A549 treated with AZD9567 at 1 μM for 4 hours (cell line): ENCODE data around the gene HSPA1A. TPM values are rescaled to one million over a fixed set of nuclear protein-coding genes. Genes with fewer than 3 reads are reported as not detected.

Experiments
- total RNA-seq: library from RNA; stranded (reverse); fragments of 200-300 nt; extraction: Qiagen RNA extraction; gene quantifications from 5 replicates; pipeline ENCODE4 v1.2.3, GENCODE V29; 2022; ENCODE audit not compliant: insufficient read depth

The HSPA1A gene
- total RNA-seq, result 189 to 295 TPM (median 214 TPM) in 5 replicates

GRCh38 chr6:31815025-31815838 is at the start of gene HSPA1A, which contains the start of gene HSPA1L:
Gene HSPA1A, plus strand, starts transcription at chr6:31815543. Its CDS starts 214 bp downstream, at chr6:31815757.
Gene HSPA1L, minus strand, starts transcription at chr6:31815283. Its CDS starts 3,311 bp downstream, at chr6:31811972.

GRCh38 chr6:31776989-31777666 is 38.2 kb upstream of the HSPA1A start, which contains the start of gene VWA7:
Gene VWA7, minus strand, starts transcription at chr6:31777328. Its CDS starts 549 bp downstream, at chr6:31776779.

GRCh38 chr6:31795616-31796298 is 19.6 kb upstream of the HSPA1A start, which contains the start of gene VARS1:
Gene VARS1, minus strand, starts transcription at chr6:31795752. Its CDS starts 535 bp downstream, at chr6:31795217.

GRCh38 chr6:31806470-31807272 is 8.7 kb upstream of the HSPA1A start, which contains the start of gene LSM2:
Gene LSM2, minus strand, starts transcription at chr6:31806966. Its CDS starts 209 bp downstream, at chr6:31806757.

GRCh38 chr6:31827286-31828079 is 12.1 kb downstream of the HSPA1A start, which contains the start of gene HSPA1B:
Gene HSPA1B, plus strand, starts transcription at chr6:31827738. Its CDS starts 213 bp downstream, at chr6:31827951.

GRCh38 chr6:31862344-31863235 is 47.2 kb downstream of the HSPA1A start, which contains the start of gene NEU1:
Gene NEU1, minus strand, starts transcription at chr6:31862821. Its CDS starts 45 bp downstream, at chr6:31862776.

Other genes starting within 250 kb of the HSPA1A start
- gene LTA, start 243.3 kb upstream of the HSPA1A start, total RNA-seq, result 0.07 to 0.21 TPM (median 0.08 TPM) in 3 of 5 replicates, not detected in the others
- 0.09 to 0.10 TPM (median 0.10 TPM) in 3 of 5 replicates, not detected in the others for gene TNF, start 240.0 kb upstream of the HSPA1A start, total RNA-seq
- gene LTB, start 233.1 kb upstream of the HSPA1A start, total RNA-seq, result 0.28 to 0.37 TPM (median 0.33 TPM) in 4 of 5 replicates, not detected in the other
- 0.36 to 0.58 TPM (median 0.39 TPM) in 3 of 5 replicates, not detected in the others for gene LST1, start 229.3 kb upstream of the HSPA1A start, total RNA-seq
- not detected in 5 replicates for gene NCR3, start 222.5 kb upstream of the HSPA1A start, total RNA-seq
- gene AIF1, start 200.3 kb upstream of the HSPA1A start, total RNA-seq, result not detected in 5 replicates
- 51.3 to 92.7 TPM (median 87.1 TPM) in 5 replicates for gene PRRC2A, start 194.8 kb upstream of the HSPA1A start, total RNA-seq
- gene BAG6, start 162.9 kb upstream of the HSPA1A start, total RNA-seq, result 106 to 149 TPM (median 137 TPM) in 5 replicates
- gene APOM, start 159.6 kb upstream of the HSPA1A start, total RNA-seq, result 3.0 to 6.4 TPM (median 3.4 TPM) in 5 replicates
- 11.3 to 12.5 TPM (median 11.8 TPM) in 5 replicates for gene C6orf47, start 154.8 kb upstream of the HSPA1A start, total RNA-seq
- 8.7 to 11.6 TPM (median 10.2 TPM) in 5 replicates for gene GPANK1, start 150.5 kb upstream of the HSPA1A start, total RNA-seq
- gene CSNK2B, start 149.5 kb upstream of the HSPA1A start, total RNA-seq, result 167 to 183 TPM (median 175 TPM) in 5 replicates
- 4.5 to 5.2 TPM (median 5.0 TPM) in 4 of 5 replicates, not detected in the other for gene LY6G5B, start 145.6 kb upstream of the HSPA1A start, total RNA-seq
- gene LY6G5C, start 134.5 kb upstream of the HSPA1A start, total RNA-seq, result 0.87 to 3.8 TPM (median 1.6 TPM) in 5 replicates
- gene ABHD16A, start 112.2 kb upstream of the HSPA1A start, total RNA-seq, result 13.9 to 20.0 TPM (median 18.3 TPM) in 5 replicates
- not detected in 5 replicates for gene LY6G6F, start 108.7 kb upstream of the HSPA1A start, total RNA-seq
- not detected in 5 replicates for gene LY6G6D, start 100.2 kb upstream of the HSPA1A start, total RNA-seq
- gene LY6G6C, start 93.8 kb upstream of the HSPA1A start, total RNA-seq, result 0.09 to 0.12 TPM (median 0.10 TPM) in 3 of 5 replicates, not detected in the others
- 0.07 TPM in 1 of 5 replicates, not detected in the others for gene MPIG6B, start 92.2 kb upstream of the HSPA1A start, total RNA-seq
- 18.1 to 32.1 TPM (median 29.3 TPM) in 5 replicates for gene DDAH2, start 86.2 kb upstream of the HSPA1A start, total RNA-seq
- gene CLIC1, start 79.0 kb upstream of the HSPA1A start, total RNA-seq, result 451 to 493 TPM (median 458 TPM) in 5 replicates
- gene MSH5, start 75.5 kb upstream of the HSPA1A start, total RNA-seq, result 5.2 to 15.2 TPM (median 14.0 TPM) in 5 replicates
- gene SAPCD1, start 52.9 kb upstream of the HSPA1A start, total RNA-seq, result 3.0 to 4.6 TPM (median 3.9 TPM) in 4 of 5 replicates, not detected in the other
- 1.6 to 4.5 TPM (median 1.8 TPM) in 5 replicates for gene VWA7, start 38.2 kb upstream of the HSPA1A start, total RNA-seq
- 46.5 to 58.0 TPM (median 53.6 TPM) in 5 replicates for gene VARS1, start 19.8 kb upstream of the HSPA1A start, total RNA-seq
- gene LSM2, start 8.6 kb upstream of the HSPA1A start, total RNA-seq, result 42.7 to 60.2 TPM (median 57.9 TPM) in 5 replicates
- gene HSPA1L, start 260 bp upstream of the HSPA1A start, total RNA-seq, result 0.97 to 1.8 TPM (median 1.1 TPM) in 5 replicates
- 154 to 227 TPM (median 167 TPM) in 5 replicates for gene HSPA1B, start 12.2 kb downstream of the HSPA1A start, total RNA-seq
- 27.6 to 34.9 TPM (median 30.4 TPM) in 5 replicates for gene NEU1, start 47.3 kb downstream of the HSPA1A start, total RNA-seq
- gene SLC44A4, start 63.5 kb downstream of the HSPA1A start, total RNA-seq, result 0.05 TPM in 1 of 5 replicates, not detected in the others
- gene EHMT2, start 82.2 kb downstream of the HSPA1A start, total RNA-seq, result 25.4 to 29.9 TPM (median 28.1 TPM) in 5 replicates
- gene ZBTB12, start 86.5 kb downstream of the HSPA1A start, total RNA-seq, result 2.9 to 3.6 TPM (median 3.3 TPM) in 5 replicates
- 0.16 to 0.44 TPM (median 0.20 TPM) in 4 of 5 replicates, not detected in the other for gene C2, start 112.2 kb downstream of the HSPA1A start, total RNA-seq
- gene CFB, start 130.6 kb downstream of the HSPA1A start, total RNA-seq, result 1.3 to 2.6 TPM (median 2.4 TPM) in 5 replicates
- 75.8 to 81.6 TPM (median 76.7 TPM) in 5 replicates for gene NELFE, start 143.4 kb downstream of the HSPA1A start, total RNA-seq
- gene SKIC2, start 143.6 kb downstream of the HSPA1A start, total RNA-seq, result 25.9 to 29.7 TPM (median 26.7 TPM) in 5 replicates
- gene DXO, start 156.6 kb downstream of the HSPA1A start, total RNA-seq, result 11.5 to 12.7 TPM (median 11.8 TPM) in 5 replicates
- gene C4A, start 166.5 kb downstream of the HSPA1A start, total RNA-seq, result 1.0 to 2.2 TPM (median 1.3 TPM) in 4 of 5 replicates, not detected in the other
- gene C4B, start 199.3 kb downstream of the HSPA1A start, total RNA-seq, result 0.79 to 0.99 TPM (median 0.85 TPM) in 4 of 5 replicates, not detected in the other
- gene CYP21A2, start 222.9 kb downstream of the HSPA1A start, total RNA-seq, result 0.05 TPM in 1 of 5 replicates, not detected in the others